ENCODE results near the gene MED25.

MED25 gene

GRCh38 chr19:49845414-49845813 lies 27.3 kb downstream of the MED25 start:
- DNase-seq, result no peak

- DNase-seq, result no peak
These were observed 28.3 kb downstream of the MED25 start for GRCh38 chr19:49846408-49846807.

- peak; percentile 61 for DNase-seq
These were observed 29.9 kb downstream of the MED25 start for GRCh38 chr19:49847731-49848696.

DNA sequence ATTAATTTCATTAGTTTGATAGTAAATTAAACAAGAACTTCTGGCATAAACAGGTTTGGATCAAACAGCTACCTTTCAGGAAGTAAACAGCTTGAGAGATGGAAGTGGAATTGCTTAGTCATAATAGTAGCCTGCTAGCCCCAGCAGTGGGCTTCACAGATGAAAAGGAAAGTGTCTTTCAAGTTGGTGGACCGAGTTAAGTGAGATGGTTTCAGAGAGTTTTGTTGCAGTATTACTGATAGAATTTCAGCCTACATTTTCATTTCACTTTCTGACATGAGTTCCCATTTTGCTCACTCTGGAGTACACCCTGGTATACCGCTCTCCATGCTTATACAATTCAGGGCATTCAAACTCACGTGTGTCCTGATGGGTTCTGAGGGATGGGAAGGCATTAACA lies 30.8 kb downstream of the MED25 start:
- no peak for DNase-seq

GRCh38 chr19:49849433-49850220 lies 31.5 kb downstream of the MED25 start:
- DNase-seq, result no peak

DNA sequence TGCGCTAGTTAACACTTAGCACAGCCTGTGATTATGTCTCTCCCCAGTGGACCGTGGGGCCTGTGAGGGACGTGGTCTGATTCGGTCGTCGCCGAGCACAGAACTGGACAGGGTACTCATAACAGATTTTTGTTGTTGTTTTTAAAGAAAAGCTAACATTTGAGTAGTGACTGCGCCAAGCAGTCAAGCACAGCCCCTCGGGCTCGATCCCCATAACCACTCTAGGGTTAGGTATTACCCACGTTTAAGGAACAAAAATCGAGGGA lies 32.1 kb downstream of the MED25 start:
- DNase-seq, result no peak

- peak; percentile 97 for DNase-seq
These were observed 32.6 kb downstream of the MED25 start, which contains the start of gene PTOV1 for GRCh38 chr19:49850487-49851342. Gene PTOV1 (plus strand): TSS chr19:49851159.

- DNase-seq, result peak; percentile 66
These were observed 33.6 kb downstream of the MED25 start for GRCh38 chr19:49851456-49852259.

DNA sequence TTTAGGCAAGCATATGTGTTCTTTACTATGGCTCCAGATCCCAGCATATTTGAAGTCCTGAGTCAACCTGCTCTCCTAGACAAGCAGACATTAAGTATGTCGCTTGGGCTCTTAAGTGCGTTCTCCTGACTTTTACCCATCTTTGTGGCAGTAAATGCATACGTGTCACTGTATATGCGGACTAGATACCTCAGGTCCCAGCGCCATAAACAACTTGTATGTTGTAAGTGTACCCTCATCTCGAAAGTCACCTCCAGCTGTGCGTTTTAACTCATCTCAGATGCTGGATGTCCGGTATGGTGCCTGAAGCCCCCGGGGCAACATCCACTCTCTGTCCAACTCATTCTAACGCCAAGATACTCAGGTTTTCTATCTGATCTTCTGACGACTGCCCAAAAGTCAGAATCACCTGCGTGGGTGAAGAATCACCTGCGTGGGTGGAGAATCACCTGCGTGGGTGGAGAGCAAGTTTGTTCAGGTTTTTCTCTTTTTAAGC lies 34.6 kb downstream of the MED25 start:
- DNase-seq, result no peak

DNA sequence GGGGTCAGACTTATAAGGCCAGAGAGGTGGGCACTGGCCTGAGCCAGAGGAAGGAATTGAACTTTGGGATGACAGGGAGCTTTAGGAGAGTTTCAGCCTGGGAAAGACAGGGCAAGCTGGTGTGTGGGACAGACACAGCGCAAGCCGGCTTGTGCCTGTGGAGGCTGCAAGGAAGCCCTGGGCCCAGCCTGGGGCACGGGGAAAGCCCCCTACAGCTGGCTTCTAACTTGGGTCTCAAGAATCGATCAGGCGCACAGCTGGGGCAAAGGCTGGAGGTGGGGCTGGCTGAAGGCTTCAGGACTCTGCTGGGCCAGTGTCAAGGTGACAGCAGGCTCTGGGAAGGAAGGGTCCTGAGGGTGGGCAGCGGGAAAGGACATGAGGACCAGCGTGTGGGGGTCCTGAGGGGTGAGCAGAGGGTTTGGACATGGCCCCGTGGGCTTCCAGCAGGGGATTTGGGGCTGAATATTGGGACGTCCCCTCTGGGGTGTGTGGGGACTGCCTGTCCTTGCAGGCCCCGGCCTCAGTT lies 35.8 kb downstream of the MED25 start:
- no peak for DNase-seq

GRCh38 chr19:49854378-49855263 lies 36.5 kb downstream of the MED25 start:
- DNase-seq, result peak; percentile 62

- no peak for DNase-seq
These were observed 37.2 kb downstream of the MED25 start for GRCh38 chr19:49855277-49855675.

DNA sequence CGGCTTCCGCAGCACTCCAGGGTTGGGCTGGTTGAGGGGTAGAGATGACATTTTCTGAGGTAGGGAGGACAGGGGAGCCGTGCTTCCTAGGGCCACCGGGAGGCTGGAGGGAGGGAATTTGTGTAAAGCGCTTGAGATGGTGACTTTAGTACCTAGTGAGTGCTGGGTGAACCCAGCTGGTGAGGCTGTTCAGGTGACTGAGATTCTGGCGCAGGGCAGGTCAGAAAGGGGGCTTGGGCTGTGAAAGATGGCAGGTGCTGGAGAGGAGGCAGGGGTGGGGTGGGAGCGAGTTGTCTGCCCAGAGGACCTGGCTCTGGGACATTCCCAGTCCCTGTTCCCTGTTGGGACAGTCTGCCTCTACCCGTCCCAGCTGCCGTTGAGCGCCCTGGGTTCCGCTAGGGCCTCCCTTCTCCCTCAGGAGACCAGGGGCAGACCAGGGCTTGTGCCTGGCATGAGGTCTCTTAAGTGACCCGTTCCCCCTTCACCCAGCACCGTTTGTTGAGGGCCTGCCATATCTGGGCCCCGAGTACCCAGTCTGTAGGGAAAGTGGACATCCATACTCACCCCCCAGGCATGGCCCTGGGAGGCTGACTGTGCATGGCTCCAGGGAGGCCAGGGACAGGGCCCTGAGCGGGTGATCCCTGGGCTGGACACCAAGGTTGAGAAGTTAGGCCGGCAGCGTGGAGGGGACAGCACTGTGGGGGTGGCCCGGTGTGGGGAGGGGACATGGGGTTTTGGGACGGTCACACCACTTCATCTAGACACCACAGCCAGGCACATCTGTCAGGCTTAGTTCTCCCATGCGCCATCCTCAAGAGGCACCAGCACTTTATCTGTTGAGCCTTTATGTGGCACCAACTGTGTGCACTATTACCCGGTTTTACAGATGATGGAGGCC lies 37.8 kb downstream of the MED25 start:
- no peak for DNase-seq

- no peak for DNase-seq
These were observed 38.5 kb downstream of the MED25 start for GRCh38 chr19:49856574-49857021.

- no peak for DNase-seq
These were observed 39.2 kb downstream of the MED25 start for GRCh38 chr19:49857061-49857837.

- DNase-seq, result no peak
These were observed 39.7 kb downstream of the MED25 start for GRCh38 chr19:49857838-49858087.

GRCh38 chr19:49858088-49858985 lies 40.2 kb downstream of the MED25 start:
- DNase-seq, result no peak
